GM19397 (cell line): ENCODE results near the gene STAT3.

Experiments
- ATAC-seq: cut with Tn5 transposase; IDR thresholded peaks from one replicate; pipeline ENCODE4 v1.9.1; 2021; ENCODE audit warnings: mild to moderate bottlenecking, moderate library complexity; ENCODE audit not compliant: unreplicated experiment

STAT3 gene

GRCh38 chr17:42354956-42355843, 33.0 kb downstream of the STAT3 start:
- ATAC-seq: no peak

DNA sequence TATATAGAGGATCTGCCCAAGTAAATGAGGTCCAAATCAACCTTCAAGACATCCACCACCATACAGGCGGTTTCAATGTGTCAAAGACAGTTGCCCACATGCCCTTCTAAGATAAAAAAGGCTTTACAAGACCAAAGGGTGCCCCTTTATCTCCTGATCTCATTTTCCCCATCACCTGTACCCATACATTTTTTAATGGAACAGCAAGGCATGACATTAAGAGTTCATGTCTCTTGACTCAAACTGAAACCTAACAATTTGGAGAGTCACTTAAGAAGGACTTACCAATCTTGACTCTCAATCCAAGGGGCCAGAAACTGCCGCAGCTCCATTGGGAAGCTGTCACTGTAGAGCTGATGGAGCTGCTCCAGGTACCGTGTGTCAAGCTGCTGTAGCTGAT, 40.1 kb downstream of the STAT3 start:
- no peak for ATAC-seq

- no peak for ATAC-seq
Measured at GRCh38 chr17:42347606-42348005, 40.6 kb downstream of the STAT3 start.

- no peak for ATAC-seq
Measured at GRCh38 chr17:42347198-42347597, 41.0 kb downstream of the STAT3 start.

- ATAC-seq: no peak
Measured at GRCh38 chr17:42346481-42346880, 41.8 kb downstream of the STAT3 start.

DNA sequence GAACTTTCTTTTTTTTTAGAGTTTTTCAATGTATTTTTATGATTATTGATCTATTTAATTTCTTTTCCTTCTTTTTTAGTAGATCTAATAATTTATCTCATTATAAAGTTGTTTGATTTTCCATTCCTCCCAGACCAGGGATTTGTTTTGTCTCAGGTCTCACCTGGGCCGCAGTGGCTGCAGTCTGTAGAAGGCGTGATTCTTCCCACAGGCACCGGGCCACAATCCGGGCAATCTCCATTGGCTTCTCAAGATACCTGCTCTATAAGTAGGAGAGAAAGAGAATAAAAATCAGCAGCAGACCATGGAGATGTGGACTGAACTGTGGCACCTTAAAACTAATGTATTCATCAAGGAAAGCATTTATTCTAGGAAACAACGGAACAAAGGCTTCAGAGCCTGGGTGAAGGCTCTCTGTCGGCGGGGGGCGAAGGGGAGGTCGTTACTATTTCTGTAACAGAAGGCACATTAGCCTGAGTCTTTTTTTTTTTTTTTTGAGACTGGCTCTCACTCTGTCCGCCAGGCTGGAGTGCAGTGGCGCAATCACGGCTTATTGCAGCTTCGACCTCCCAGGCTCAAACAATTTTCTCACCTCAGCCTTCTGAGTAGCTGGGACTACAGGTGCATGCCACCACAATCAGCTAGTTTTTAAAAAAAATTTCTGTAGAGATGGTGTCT, 42.7 kb downstream of the STAT3 start:
- no peak for ATAC-seq

- no peak for ATAC-seq
Measured at GRCh38 chr17:42342242-42343008, 45.8 kb downstream of the STAT3 start.

DNA sequence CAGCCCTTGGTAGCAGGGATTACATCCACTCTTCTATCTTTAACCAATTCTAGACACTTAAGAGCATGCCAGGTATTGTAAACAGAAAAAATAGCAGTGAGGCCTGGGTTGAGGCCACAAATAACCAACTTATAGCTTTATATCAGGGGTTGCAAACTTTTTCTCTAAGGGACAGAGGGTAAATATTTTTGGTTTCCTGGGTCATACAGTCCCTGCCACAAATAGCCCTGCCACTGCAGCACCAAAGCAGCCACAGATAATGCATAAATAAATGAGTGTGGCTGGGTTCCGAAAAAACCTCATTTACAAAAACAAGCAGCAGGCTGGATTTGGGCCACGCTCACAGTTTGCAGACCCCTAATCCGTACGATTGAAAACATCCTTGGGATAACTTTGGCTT, 46.7 kb downstream of the STAT3 start:
- no peak for ATAC-seq

- ATAC-seq: no peak
Measured at GRCh38 chr17:42340691-42341127, 47.5 kb downstream of the STAT3 start.

GRCh38 chr17:42339221-42339620, 49.0 kb downstream of the STAT3 start:
- ATAC-seq: no peak

DNA sequence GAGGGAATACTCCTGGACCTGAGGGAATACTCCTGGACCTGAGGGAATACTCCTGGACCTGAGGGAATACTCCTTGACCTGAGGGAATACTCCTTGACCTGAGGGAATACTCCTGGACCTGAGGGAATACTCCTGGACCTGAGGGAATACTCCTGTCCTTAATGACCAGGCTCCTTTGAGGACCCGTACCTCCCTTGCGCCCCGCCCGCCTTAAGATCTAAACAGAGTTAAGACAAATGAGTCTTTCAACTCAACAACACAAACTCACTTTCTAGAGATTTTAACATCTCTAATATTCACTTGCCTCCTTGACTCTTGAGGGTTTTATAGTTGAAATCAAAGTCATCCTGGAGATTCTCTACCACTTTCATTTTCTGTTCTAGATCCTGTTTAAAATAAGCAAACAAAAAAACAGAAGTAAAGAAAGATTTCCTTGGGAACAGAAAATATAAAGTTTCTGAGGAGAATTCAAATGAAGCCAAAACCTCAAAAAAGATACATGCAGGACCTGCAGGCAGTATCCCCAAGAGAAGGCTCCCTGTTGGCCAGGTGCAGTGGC, 49.7 kb downstream of the STAT3 start:
- no peak for ATAC-seq

DNA sequence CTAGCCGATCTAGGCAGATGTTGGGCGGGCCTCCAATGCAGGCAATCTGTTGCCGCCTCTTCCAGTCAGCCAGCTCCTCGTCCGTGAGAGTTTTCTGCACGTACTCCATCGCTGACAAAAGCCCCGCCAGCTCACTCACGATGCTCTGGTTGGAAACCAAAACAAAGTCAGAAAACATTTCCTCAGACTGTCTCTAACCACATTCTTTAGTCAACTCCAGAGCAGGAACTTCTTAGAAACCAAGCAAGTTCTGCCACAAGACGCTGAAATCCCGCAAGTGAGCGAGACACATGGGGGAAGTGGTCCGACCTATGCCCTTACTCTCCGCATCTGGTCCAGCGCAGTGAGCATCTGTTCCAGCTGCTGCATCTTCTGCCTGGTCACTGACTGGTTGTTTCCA, 50.8 kb downstream of the STAT3 start:
- peak; percentile 57 for ATAC-seq

GRCh38 chr17:42334677-42335076, 53.6 kb downstream of the STAT3 start:
- no peak for ATAC-seq

- ATAC-seq: no peak
Measured at GRCh38 chr17:42333053-42333452, 55.2 kb downstream of the STAT3 start.

GRCh38 chr17:42329025-42329976, 58.9 kb downstream of the STAT3 start:
- ATAC-seq: no peak

DNA sequence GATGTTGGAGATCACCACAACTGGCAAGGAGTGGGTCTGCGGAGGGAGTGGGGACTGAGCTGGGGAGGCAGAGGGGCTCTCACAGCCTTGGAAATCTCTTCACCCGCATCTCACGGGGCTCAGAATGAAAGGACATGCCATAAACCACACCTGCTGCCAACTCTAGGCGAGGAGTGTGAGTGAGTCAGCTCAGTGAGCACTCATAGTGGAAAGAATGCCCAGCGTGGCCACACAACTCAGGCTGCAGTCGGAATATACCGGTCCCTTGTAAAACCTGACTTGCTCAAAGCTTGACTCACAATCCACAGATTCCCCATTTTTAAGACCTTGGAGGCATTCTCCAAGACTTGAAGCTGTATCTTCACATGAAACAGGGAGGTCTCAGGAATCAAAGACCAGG, 63.2 kb downstream of the STAT3 start:
- no peak for ATAC-seq

GRCh38 chr17:42323268-42323773, 64.9 kb downstream of the STAT3 start:
- no peak for ATAC-seq

GRCh38 chr17:42322382-42323267, 65.6 kb downstream of the STAT3 start:
- peak; percentile 47 for ATAC-seq

- no peak for ATAC-seq
Measured at GRCh38 chr17:42321555-42321954, 66.7 kb downstream of the STAT3 start.
